Activated naive CD4-positive, alpha-beta T cell treated with anti-CD3 and anti-CD28 coated beads, Interleukin-2, amount 10 ng/mL, durations not matched to agents 5 hours and 36 hours (primary cell): ENCODE measurements around the gene MAML1. TPM values are rescaled to one million over a fixed set of nuclear protein-coding genes. Genes with fewer than 3 reads are reported as not detected.

Experiments
- microRNA-seq: library from miRNA; unstranded; fragments of <30 nt; microRNA quantifications from one replicate; pipeline ENCODE4 v1.2.0, GENCODE V29; 2022; ENCODE audit warnings: borderline microRNAs expressed, borderline replicate concordance
- total RNA-seq, 2 experiments: library from RNA; stranded (reverse); gene quantifications; one replicate each; pipeline ENCODE4 v1.2.3, GENCODE V29; 2021

Gene MAML1, protein sequence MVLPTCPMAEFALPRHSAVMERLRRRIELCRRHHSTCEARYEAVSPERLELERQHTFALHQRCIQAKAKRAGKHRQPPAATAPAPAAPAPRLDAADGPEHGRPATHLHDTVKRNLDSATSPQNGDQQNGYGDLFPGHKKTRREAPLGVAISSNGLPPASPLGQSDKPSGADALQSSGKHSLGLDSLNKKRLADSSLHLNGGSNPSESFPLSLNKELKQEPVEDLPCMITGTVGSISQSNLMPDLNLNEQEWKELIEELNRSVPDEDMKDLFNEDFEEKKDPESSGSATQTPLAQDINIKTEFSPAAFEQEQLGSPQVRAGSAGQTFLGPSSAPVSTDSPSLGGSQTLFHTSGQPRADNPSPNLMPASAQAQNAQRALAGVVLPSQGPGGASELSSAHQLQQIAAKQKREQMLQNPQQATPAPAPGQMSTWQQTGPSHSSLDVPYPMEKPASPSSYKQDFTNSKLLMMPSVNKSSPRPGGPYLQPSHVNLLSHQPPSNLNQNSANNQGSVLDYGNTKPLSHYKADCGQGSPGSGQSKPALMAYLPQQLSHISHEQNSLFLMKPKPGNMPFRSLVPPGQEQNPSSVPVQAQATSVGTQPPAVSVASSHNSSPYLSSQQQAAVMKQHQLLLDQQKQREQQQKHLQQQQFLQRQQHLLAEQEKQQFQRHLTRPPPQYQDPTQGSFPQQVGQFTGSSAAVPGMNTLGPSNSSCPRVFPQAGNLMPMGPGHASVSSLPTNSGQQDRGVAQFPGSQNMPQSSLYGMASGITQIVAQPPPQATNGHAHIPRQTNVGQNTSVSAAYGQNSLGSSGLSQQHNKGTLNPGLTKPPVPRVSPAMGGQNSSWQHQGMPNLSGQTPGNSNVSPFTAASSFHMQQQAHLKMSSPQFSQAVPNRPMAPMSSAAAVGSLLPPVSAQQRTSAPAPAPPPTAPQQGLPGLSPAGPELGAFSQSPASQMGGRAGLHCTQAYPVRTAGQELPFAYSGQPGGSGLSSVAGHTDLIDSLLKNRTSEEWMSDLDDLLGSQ
- total RNA-seq, result 10 to 100 TPM; 29.5 to 31.1 TPM

DNA sequence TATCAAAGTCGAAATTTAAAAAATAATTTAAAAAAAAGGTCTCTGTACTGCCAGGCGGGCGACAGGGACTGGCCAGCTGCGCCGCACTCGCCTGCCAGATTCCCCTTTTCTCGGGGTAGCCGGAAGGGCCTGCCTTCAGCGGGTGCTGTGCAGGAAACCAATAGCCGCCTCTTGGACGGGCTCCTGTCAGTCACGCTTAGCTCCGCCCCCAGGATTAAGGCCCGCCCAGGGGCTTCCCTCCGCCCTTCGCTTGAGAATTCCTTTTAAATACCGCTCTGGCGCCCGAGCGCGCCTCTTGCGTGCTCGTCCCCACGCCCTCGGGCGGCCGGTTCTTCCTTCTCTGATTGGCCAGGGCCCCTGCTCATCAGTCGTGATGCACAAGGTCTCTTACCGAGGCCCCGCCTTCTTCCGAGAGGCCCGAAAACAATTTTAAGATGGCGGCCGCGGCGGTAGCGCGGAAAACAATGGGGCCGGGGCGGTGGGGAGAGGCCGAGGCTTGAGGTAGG, at the start of gene MAML1:
Gene MAML1, plus strand, starts transcription at position 411 of the 506 bp plus-strand sequence. CDS start 291 bp downstream, outside the sequence.

DNA sequence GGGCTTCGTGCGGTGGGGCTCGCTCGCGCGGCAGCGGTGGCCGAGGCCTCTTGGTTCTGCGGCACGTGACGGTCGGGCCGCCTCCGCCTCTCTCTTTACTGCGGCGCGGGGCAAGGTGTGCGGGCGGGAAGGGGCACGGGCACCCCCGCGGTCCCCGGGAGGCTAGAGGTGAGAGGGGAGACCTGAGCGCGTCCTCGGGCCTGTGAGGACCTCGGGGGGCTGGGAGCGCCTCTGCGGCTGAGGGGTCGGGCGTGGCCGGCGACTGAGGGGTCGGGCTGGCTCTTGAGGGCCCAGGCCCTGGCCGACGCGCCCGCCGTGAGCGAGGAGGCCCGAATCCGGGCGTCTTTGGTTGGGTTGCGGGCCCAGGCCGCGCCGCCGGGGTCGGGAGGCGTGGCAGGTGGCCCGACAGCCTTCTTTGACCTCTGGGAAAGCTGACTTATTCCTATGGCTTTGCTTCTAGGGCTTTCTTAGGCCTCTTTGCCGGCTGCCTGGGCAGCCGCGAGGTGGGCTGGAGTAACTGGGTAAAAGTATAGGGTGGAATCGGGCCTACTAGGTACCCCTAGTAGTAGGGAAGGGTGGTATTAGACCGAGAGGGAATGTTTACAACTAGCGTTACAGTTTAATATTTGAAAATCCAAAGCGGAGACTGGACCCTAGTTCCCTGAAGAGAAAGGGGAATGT, 33.5 kb upstream of the MAML1 start, which contains the start of gene CANX:
Gene CANX, plus strand, starts transcription at position 33 of the 681 bp plus-strand sequence. CDS start 6,715 bp downstream, outside the sequence.

DNA sequence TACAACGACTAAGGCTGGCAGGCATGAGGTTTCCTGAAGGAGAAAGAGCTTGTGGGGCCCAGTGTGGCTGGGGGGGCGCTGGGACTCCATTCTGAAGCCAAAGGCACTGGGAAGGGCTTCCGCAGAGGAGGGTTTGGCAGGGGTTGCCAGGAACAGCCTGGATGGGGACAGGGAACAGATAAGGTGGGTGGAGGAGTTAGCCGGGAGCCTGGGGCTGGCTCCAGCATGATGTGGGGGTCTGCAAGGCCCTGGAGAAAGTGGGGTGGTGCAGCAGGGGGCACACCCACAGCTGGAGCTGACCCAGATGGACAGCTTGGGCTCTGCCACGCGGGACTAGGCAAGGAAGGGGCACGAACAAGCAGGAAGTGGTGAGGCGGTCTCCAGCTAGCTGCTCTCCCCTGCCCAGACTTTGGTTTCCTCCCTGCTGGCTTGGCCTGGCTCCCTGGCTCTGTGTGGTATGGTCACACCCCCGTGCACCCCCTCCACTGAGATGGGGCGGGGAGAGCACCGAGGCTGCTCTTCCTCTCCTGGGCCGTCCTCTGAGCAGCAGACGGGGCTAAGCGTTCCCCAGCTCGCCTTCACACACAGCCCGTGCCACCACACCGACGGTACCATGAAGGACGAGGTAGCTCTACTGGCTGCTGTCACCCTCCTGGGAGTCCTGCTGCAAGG, 61.0 kb downstream of the MAML1 start, which contains the start of gene LTC4S:
Gene LTC4S, plus strand, starts transcription at position 519 of the 672 bp plus-strand sequence. Its CDS starts 95 bp downstream, at position 614.

DNA sequence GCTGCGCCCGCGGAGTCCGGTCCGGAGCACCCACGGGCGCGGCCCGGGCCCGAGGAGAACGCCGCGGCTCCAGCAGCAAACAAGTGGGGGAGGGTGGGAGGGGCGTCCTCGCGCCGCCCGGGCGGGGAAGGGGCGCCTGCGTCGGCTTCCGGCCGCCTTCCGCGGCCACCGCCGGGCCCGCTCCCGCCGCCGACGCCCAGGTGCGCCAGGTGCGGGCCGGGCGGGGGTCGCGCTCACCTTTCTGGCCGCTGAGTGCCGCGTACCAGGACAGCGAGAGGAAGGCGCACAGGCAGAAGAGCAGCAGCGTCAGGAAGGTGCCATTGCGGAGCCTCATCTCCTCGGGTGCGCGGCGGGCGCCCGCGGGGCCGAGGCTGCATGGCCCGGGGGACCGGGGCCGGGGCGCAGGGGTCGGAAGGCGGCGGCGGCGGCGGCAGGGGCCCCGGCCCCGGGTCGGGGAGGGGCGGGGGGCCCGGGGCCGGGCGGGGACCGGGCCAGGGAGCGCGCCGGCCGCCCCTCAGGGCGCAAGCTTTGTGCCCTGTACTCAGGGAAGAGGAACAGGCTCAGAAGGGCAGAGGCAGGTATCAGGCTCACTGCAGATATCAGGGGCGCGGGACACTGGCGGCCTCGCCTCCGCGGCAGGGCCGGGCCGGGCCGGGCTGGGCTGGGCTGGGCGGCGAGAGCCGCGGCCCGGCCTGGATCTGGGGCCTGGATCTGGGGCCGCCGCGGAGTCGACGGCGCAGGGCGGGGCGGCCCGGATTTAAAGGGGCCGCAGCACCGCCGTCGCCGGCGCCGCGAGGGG, 73.8 kb downstream of the MAML1 start, which contains the start of gene MGAT4B:
Gene MGAT4B, minus strand, starts transcription at position 617 of the 799 bp plus-strand sequence. Its CDS starts 283 bp downstream, at position 334.

DNA sequence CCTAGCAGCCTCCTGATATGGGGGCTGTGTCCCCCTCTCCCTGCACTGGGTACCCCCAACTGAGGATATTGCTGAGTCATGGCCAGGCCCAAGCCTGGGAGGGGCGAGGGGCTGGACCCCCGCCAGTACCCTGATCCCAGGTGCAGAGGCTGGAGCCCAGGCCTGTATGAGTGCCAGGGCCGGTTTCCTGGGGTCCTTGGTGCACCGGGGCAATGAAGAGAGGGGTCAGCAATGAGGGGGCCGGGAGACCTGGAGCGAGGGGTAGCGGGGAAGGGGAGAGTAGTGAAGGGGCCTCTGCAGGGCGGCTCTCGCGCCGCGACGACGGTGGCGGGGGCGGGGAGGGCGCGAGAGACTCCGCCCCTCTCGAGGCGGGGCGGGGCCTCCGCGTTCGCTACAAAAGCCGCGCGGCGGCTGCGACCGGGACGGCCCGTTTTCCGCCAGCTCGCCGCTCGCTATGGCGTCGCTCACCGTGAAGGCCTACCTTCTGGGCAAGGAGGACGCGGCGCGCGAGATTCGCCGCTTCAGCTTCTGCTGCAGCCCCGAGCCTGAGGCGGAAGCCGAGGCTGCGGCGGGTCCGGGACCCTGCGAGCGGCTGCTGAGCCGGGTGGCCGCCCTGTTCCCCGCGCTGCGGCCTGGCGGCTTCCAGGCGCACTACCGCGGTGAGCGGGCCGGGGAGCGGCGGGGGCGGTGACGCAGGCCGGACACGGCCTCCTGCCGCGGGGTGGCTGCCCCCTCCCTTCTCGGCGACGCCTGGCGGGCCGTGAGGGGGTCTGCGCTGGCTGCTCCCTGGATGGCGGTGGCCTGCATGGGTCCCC, 88.1 kb downstream of the MAML1 start, which contains the start of gene SQSTM1:
Gene SQSTM1, plus strand, starts transcription at position 423 of the 815 bp plus-strand sequence. Its CDS starts 32 bp downstream, at position 455.

Small RNA genes lying within 50 kb of the gene (microRNA-seq; reads per million reads assigned to microRNA genes)
- not detected for gene MIR1229

Other genes with a start within 250 kb of the MAML1 start
- 10 to 100 TPM; 42.4 to 46.8 TPM for gene RUFY1, start 182.3 kb upstream of the MAML1 start, total RNA-seq
- 100 to 1,000 TPM; 883 to 954 TPM for gene HNRNPH1, start 109.2 kb upstream of the MAML1 start, total RNA-seq
- under 1 TPM; 0.31 to 0.71 TPM for gene CBY3, start 51.8 kb upstream of the MAML1 start, total RNA-seq
- 100 to 1,000 TPM; 418 to 432 TPM for gene CANX, start 33.9 kb upstream of the MAML1 start, total RNA-seq
- gene LTC4S, start 61.2 kb downstream of the MAML1 start, total RNA-seq, result 1 to 10 TPM; 2.4 to 3.9 TPM
- 10 to 100 TPM; 96.8 to 99.3 TPM for gene MGAT4B, start 74.0 kb downstream of the MAML1 start, total RNA-seq
- 100 to 1,000 TPM; 134 to 147 TPM for gene SQSTM1, start 88.1 kb downstream of the MAML1 start, total RNA-seq
- 10 to 100 TPM; 21.5 to 22.6 TPM for gene MRNIP, start 126.0 kb downstream of the MAML1 start, total RNA-seq
- gene TBC1D9B, start 175.1 kb downstream of the MAML1 start, total RNA-seq, result 10 to 100 TPM; 73.4 to 82.2 TPM